Astrocyte (in vitro differentiated cells and primary cell): ENCODE measurements around the gene EYA2. TPM values are rescaled to one million over a fixed set of nuclear protein-coding genes. Genes with fewer than 3 reads are reported as not detected.

Experiments
- DNase-seq: peaks from one replicate; pipeline ENCODE4 v3.0.0-alpha.2; 2010; ENCODE audit warnings: low read depth
- FAIRE-seq: peaks from 2 replicates; lab custom pipeline; 2011; peaks lifted over from hg19 to GRCh38; lab: Jason Lieb, UNC
- H2AFZ ChIP-seq: 2 replicates; pipeline ENCODE4 v1.6.0; 2012; ENCODE audit warnings: low read depth, low read length, inconsistent platforms
- H3K27ac ChIP-seq: 2 replicates; pipeline ENCODE4 v1.5.1; 2011; ENCODE audit warnings: low read depth, low read length, inconsistent platforms
- H3K27me3 ChIP-seq: 2 replicates; pipeline ENCODE4 v1.6.0; 2011; ENCODE audit warnings: low read length, inconsistent platforms; ENCODE audit not compliant: insufficient read depth
- H3K36me3 ChIP-seq: 2 replicates; pipeline ENCODE4 v1.5.1; 2011; ENCODE audit warnings: low read length, inconsistent platforms; ENCODE audit not compliant: insufficient read depth
- H3K4me1 ChIP-seq: 2 replicates; pipeline ENCODE4 v1.5.1; 2011; ENCODE audit warnings: low read length, inconsistent platforms; ENCODE audit not compliant: insufficient read depth
- H3K4me2 ChIP-seq: 2 replicates; pipeline ENCODE4 v1.6.0; 2012; ENCODE audit warnings: low read length, inconsistent platforms
- H3K4me3 ChIP-seq: 2 replicates; pipeline ENCODE4 v1.5.1; 2011; ENCODE audit warnings: low read depth, mild to moderate bottlenecking, low read length, inconsistent platforms; ENCODE audit not compliant: insufficient read depth
- H3K79me2 ChIP-seq: 2 replicates; pipeline ENCODE4 v1.6.0; 2012; ENCODE audit warnings: mild to moderate bottlenecking, low read length, inconsistent platforms; ENCODE audit not compliant: insufficient read depth
- H3K9ac ChIP-seq: 2 replicates; pipeline ENCODE4 v1.6.0; 2012; ENCODE audit warnings: mild to moderate bottlenecking, low read length, inconsistent platforms
- H3K9me3 ChIP-seq: 2 replicates; pipeline ENCODE4 v1.5.1; 2012; ENCODE audit warnings: low read depth, mild to moderate bottlenecking, low read length, inconsistent platforms; ENCODE audit not compliant: insufficient read depth
- H4K20me1 ChIP-seq: 2 replicates; pipeline ENCODE4 v1.6.0; 2012; ENCODE audit warnings: low read length, inconsistent platforms; ENCODE audit not compliant: insufficient read depth
- H3K27ac Mint-ChIP-seq: one replicate; pipeline ENCODE4 v1.8.0; 2021; ENCODE audit warnings: mild to moderate bottlenecking, mixed read lengths; ENCODE audit not compliant: unreplicated experiment
- H3K27me3 Mint-ChIP-seq: one replicate; pipeline ENCODE4 v1.8.0; 2021; ENCODE audit warnings: low read depth, mixed read lengths; ENCODE audit not compliant: unreplicated experiment
- H3K36me3 Mint-ChIP-seq: one replicate; pipeline ENCODE4 v1.8.0; 2021; ENCODE audit warnings: low read depth, mixed read lengths; ENCODE audit not compliant: unreplicated experiment
- H3K4me1 Mint-ChIP-seq: one replicate; pipeline ENCODE4 v1.8.0; 2021; ENCODE audit warnings: low read depth, mixed read lengths; ENCODE audit not compliant: unreplicated experiment
- H3K4me3 Mint-ChIP-seq: one replicate; pipeline ENCODE4 v1.8.0; 2021; ENCODE audit warnings: mild to moderate bottlenecking, moderate library complexity, mixed read lengths; ENCODE audit not compliant: unreplicated experiment
- H3K9me3 Mint-ChIP-seq: one replicate; pipeline ENCODE4 v1.8.0; 2021; ENCODE audit warnings: mild to moderate bottlenecking, mixed read lengths; ENCODE audit not compliant: unreplicated experiment
- EZH2 ChIP-seq: IDR thresholded peaks from 2 replicates; pipeline ENCODE4 v1.6.1; 2012; ENCODE audit warnings: mild to moderate bottlenecking, low read length, inconsistent platforms; ENCODE audit not compliant: insufficient read depth
- total RNA-seq: library from RNA; stranded (reverse); gene quantifications from 2 replicates; pipeline ENCODE4 v1.2.1, GENCODE V29; 2021
- TF ChIP-seq, protein P1 (sequence below): IDR thresholded peaks from 2 replicates; pipeline ENCODE4 v1.5.1; 2011; ENCODE audit warnings: low read depth, mild to moderate bottlenecking, inconsistent platforms, low read length, moderate library complexity; ENCODE audit not compliant: insufficient read depth

The EYA2 gene
- total RNA-seq, 1 donor from 2014 or later, result 1.5 TPM

DNA sequence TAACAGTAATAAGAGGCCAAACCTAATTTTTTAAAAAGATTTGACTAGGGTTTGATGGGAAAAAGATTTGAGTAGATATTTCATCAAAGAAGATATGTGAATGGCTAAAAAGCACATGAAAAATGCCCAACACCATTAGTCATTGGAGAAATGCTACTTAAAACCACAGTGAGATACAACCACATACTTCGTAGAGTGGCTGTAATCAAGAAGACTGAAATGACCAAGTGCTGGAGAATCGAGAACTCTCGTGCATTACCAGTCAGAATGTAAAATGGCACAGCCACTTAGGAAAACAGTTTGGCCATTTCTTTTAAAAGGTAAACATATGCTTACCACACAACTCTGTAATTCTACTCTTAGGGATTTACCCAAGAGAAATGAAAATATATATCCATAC is 175.5 kb downstream of the EYA2 start:
- H3K4me1 Mint-ChIP-seq, result peaks cover 6% of the 10 kb centered on the region
- H3K27me3 ChIP-seq, result no peaks in the 10 kb centered on the region
- TF ChIP-seq, protein P1, sequence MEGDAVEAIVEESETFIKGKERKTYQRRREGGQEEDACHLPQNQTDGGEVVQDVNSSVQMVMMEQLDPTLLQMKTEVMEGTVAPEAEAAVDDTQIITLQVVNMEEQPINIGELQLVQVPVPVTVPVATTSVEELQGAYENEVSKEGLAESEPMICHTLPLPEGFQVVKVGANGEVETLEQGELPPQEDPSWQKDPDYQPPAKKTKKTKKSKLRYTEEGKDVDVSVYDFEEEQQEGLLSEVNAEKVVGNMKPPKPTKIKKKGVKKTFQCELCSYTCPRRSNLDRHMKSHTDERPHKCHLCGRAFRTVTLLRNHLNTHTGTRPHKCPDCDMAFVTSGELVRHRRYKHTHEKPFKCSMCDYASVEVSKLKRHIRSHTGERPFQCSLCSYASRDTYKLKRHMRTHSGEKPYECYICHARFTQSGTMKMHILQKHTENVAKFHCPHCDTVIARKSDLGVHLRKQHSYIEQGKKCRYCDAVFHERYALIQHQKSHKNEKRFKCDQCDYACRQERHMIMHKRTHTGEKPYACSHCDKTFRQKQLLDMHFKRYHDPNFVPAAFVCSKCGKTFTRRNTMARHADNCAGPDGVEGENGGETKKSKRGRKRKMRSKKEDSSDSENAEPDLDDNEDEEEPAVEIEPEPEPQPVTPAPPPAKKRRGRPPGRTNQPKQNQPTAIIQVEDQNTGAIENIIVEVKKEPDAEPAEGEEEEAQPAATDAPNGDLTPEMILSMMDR, result no peak
- TF ChIP-seq EZH2, result no peak
- H3K9me3 ChIP-seq, result peaks cover 17% of the 10 kb centered on the region
- no peak overlapping the region for H3K27ac ChIP-seq
- H3K4me3 ChIP-seq, result no peak overlapping the region
- H4K20me1 ChIP-seq, result no peaks in the 10 kb centered on the region
- H3K4me1 ChIP-seq, result no peaks in the 10 kb centered on the region
- no peak overlapping the region for H3K4me2 ChIP-seq
- no peak overlapping the region for H3K27ac Mint-ChIP-seq
- H3K36me3 Mint-ChIP-seq, result peaks cover 15% of the 10 kb centered on the region
- H3K27me3 Mint-ChIP-seq, result no peaks in the 10 kb centered on the region
- no peak overlapping the region for H3K9ac ChIP-seq
- H3K79me2 ChIP-seq, result no peaks in the 10 kb centered on the region
- H3K9me3 Mint-ChIP-seq, result peaks cover 25% of the 10 kb centered on the region
- no peaks in the 10 kb centered on the region for H3K36me3 ChIP-seq
- H2AFZ ChIP-seq, result no peak overlapping the region
- H3K4me3 Mint-ChIP-seq, result no peak overlapping the region
- FAIRE-seq, result peak; percentile 49
- peak; percentile 53 for DNase-seq

DNA sequence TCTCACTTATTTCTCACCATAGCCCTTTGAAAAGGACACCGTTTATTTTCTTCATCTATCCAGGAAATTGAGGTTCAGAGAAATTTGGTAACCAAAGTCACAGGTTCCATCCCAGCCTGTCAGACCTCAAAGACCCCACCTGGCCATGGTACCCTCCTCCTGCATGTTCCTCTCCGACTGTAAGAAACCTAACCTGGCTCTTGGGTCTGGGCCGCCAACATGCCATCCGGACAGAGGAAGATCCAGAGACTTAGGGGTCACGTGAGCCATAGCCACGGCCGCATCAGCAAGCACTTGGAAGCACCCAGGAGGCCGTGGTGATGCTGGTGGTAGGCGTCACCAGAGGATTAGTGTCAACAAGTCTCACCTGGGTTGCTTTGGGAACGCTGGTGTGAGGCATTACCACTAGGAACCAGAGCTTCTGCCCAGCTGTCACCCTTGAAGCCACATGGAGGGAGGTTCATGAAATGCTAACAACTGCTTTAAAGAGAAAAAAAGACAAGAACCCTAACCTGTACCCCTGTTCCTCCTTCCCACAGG is 177.1 kb downstream of the EYA2 start:
- H3K9me3 Mint-ChIP-seq, result peaks cover 26% of the 10 kb centered on the region
- H3K27ac Mint-ChIP-seq, result no peak overlapping the region
- Histone ChIP-seq H3K79me2 (no peaks in the 10 kb centered on the region), H3K27ac (no peak overlapping the region), H3K27me3 (no peaks in the 10 kb centered on the region), H3K4me3 (no peak overlapping the region), H2AFZ (no peak overlapping the region), H3K9ac (no peak overlapping the region), H3K4me2 (no peak overlapping the region), H3K36me3 (no peaks in the 10 kb centered on the region), H4K20me1 (no peaks in the 10 kb centered on the region), H3K9me3 (peaks cover 17% of the 10 kb centered on the region), H3K4me1 (no peaks in the 10 kb centered on the region)
- no peak overlapping the region for H3K4me3 Mint-ChIP-seq
- peaks cover 13% of the 10 kb centered on the region for H3K36me3 Mint-ChIP-seq
- H3K4me1 Mint-ChIP-seq, result peaks cover 6% of the 10 kb centered on the region
- DNase-seq (no peak), FAIRE-seq (no peak)
- H3K27me3 Mint-ChIP-seq, result no peaks in the 10 kb centered on the region
- no peak for TF ChIP-seq EZH2
- TF ChIP-seq, protein P1, result no peak

DNA sequence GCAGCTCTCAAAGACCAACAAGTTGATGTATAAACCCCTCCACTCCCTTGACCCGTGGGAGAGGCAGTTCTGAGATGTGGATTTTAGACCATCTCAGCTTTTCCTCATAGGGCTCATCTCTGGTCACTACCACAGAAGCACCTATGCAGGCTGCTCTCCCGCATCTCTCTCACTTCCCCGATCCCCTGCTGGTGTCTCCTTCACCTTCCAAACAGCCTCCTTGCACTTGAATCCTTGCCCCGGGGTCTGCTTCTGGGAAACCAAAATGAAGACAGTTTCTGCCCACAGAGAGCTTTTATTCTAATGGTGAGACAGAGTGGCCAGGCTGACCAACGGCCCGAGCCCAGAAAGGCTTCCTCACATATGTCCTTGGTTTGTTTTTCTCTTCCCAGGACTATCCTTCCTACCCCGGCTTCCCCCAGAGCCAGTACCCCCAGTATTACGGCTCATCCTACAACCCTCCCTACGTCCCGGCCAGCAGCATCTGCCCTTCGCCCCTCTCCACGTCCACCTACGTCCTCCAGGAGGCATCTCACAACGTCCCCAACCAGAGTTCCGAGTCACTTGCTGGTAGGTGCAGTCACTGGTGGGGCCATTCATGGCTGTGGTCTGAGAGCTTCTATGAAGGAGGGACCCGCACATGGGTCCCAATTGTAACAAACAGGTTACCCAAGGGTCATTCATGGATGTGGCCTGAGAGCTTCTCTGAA is 179.3 kb downstream of the EYA2 start:
- Mint-ChIP-seq H3K27ac (no peak overlapping the region), H3K4me3 (no peak overlapping the region), H3K36me3 (peaks cover 12% of the 10 kb centered on the region), H3K27me3 (no peaks in the 10 kb centered on the region), H3K4me1 (peaks cover 6% of the 10 kb centered on the region), H3K9me3 (peaks cover 18% of the 10 kb centered on the region)
- no peak overlapping the region for H3K27ac ChIP-seq
- no peak overlapping the region for H3K4me2 ChIP-seq
- TF ChIP-seq EZH2, result no peak
- TF ChIP-seq, protein P1, result no peak
- DNase-seq (no peak), FAIRE-seq (no peak)
- no peaks in the 10 kb centered on the region for H3K4me1 ChIP-seq
- H3K9me3 ChIP-seq, result peaks cover 2% of the 10 kb centered on the region
- H3K27me3 ChIP-seq, result peaks cover 2% of the 10 kb centered on the region
- no peaks in the 10 kb centered on the region for H3K79me2 ChIP-seq
- H4K20me1 ChIP-seq, result no peaks in the 10 kb centered on the region
- no peak overlapping the region for H3K4me3 ChIP-seq
- no peaks in the 10 kb centered on the region for H3K36me3 ChIP-seq
- H3K9ac ChIP-seq, result no peak overlapping the region
- no peak overlapping the region for H2AFZ ChIP-seq
